Activated naive CD4-positive, alpha-beta T cell treated with anti-CD3 and anti-CD28 coated beads, Interleukin-2, amount 50 U/mL, for 72 hours (primary cell): ENCODE results near the gene GJD2. TPM values are rescaled to one million over a fixed set of nuclear protein-coding genes. Genes with fewer than 3 reads are reported as not detected.

Source experiments
- ATAC-seq, 2 donors: fragments of 150-1000 bp; cut with Tn5 transposase; 2 replicates each; pipeline ENCODE4 v1.10.0; 2021; ENCODE audit warnings: mild to moderate bottlenecking in 2 of 2, moderate library complexity in 2 of 2
- DNase-seq, 2 donors: peaks; one replicate each; pipeline ENCODE4 v3.0.0; 2021 to 2022; ENCODE audit warnings: low spot score in 2 of 2
- H3K27ac Mint-ChIP-seq, 2 donors: one replicate each; pipeline ENCODE4 v1.8.0; 2022; ENCODE audit warnings: mild to moderate bottlenecking in 2 of 2, mixed read lengths in 2 of 2
- H3K36me3 Mint-ChIP-seq, 2 donors: one replicate each; pipeline ENCODE4 v1.8.0; 2022; ENCODE audit warnings: mixed read lengths in 2 of 2
- H3K9me3 Mint-ChIP-seq, 2 donors: one replicate each; pipeline ENCODE4 v1.8.0; 2022; ENCODE audit warnings: mixed read lengths in 2 of 2
- total RNA-seq, 2 donors: library from RNA; stranded (reverse); gene quantifications; one replicate each; pipeline ENCODE4 v1.2.3, GENCODE V29; 2022

Gene GJD2
- total RNA-seq = not detected

DNA sequence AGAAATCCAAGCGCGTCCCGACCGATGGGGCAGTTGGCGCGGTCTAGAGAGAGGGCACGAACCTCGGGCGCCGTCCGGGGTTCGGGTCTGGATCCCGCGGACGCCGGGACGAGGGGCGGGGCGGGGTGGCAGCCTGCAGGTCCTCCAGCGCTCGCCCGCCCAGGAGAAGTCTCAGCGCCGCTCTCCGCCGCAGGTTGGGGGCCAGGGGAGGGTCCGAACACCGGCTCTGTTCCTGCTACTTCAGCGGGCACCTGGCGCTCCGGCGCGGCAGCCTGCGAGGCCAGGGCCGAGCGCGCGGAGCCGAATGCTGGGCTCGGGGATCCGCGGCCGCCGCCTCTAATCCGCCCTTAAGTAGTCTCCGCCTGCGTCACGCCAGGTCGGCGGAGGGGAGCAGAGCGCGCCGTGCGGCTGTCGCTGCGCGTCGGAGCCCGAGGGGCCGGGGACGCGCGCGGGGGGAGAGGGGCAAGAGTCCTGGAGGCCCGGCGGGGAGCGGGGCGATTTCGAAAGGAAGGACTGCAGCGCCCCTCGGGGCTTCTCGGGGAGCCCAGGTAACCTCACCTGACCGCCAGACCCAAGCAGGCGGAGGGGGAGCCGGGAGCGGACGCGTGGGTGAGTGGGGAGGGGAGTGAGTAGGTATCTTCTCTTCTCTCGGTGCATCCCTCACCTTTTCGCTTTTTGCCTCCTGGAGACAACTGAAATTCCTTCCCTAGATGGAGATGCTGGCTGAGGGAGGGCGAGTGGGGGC lies at the start of gene GJD2:
TSS of gene GJD2 (minus strand) at position 325 of the 745 bp plus-strand sequence. CDS start 510 bp downstream, outside the sequence.
- Mint-ChIP-seq H3K27ac (no peak within 1 kb of the TSS), H3K36me3 (peaks cover 0 to 4% of the 10 kb centered on the region in 2 donors), H3K9me3 (no peaks in the 10 kb centered on the region)
- ATAC-seq = no peak
- DNase-seq = peak in 1 of 2 donors; percentile 4

DNA sequence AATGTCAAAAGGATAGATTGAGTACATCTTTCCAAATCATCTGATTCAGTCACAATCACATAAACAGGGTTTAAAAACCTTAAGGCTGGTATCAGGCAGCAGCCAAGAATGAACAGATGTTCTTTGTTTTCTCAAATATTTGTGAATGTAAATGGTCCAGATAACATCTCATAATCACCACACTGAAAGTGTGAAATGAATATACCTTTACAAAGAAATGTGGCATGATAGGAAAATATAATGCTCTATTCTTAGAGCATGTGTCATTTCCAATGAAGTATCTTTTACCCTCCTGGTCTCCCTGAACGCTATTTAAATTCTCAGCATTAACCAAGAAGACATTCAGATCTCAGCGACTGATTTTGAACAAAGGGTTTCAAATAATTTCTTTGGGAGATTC lies 49.3 kb upstream of the GJD2 start:
- ATAC-seq = peak in 1 of 2 donors; percentile 20
- Mint-ChIP-seq H3K9me3 (peaks cover 0 to 3% of the 10 kb centered on the region in 2 donors), H3K27ac (no peak overlapping the region), H3K36me3 (no peaks in the 10 kb centered on the region)
- no peak for DNase-seq

DNA sequence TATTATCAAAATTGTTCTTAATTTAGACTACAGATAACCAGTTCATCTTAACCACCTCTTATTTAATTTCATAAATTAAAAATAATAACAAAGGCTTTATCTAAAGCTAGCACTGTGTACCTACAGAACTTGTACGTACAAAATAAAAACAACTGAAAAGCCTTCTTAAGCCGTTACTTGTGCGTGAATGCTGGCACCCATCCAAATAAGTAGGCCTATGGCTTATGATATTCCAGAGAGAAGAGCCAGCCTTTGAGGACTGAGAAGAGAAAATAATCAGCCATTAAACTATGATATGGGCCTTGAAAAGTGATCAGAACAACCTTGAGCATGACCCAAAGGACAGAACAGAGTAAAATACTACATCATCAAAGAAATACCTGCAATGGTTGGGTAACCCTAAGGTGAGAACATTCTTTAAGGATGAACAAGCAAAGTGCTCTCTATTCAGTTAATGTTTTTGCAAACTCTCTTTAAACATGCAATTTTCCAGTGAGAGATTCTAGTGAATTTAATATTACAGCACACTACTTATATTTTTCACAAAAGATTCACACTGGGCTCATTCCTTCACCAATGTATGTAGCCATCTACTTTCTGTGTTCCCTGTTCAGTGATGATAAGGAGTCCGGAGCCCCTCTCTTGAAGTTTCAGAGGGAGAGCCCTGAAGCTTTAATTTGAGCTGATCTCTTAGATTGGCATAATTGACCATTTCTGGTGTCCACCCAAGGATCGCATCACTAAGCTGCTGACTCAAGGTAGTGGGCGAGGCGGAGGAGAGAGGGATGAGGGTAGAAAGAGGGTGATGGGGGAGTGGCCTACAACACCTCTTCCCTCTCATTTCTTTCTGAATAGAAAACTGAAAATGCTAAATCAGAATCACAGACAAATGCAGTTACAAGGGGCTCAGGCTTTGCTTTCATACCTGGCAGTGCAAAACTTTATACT lies 48.3 kb upstream of the GJD2 start:
- peaks cover 0 to 3% of the 10 kb centered on the region in 2 donors for H3K9me3 Mint-ChIP-seq
- ATAC-seq (no peak), DNase-seq (no peak)
- no peak overlapping the region for H3K27ac Mint-ChIP-seq
- H3K36me3 Mint-ChIP-seq = no peaks in the 10 kb centered on the region

DNA sequence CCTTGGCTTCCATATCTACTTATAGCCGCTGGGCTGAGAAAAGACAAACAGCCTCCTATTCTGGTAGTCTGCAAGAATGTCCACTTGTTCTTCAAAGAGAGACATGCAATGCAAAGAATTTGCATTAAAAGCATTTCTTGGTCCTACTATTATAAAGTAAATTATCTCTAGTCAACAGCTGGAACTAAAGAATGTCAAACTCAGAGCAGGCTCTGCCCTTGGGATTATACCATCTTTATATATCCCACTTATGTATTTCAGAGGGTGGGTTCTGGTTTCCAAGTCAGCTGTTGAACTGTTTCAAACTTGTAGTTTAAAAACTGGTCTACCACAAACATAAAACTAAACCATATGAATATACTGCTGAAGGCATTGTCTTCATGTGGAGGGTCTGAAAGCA lies 47.6 kb upstream of the GJD2 start:
- no peak for DNase-seq
- Mint-ChIP-seq H3K9me3 (peaks cover 0 to 3% of the 10 kb centered on the region in 2 donors), H3K27ac (no peak overlapping the region), H3K36me3 (no peaks in the 10 kb centered on the region)
- ATAC-seq = no peak

DNA sequence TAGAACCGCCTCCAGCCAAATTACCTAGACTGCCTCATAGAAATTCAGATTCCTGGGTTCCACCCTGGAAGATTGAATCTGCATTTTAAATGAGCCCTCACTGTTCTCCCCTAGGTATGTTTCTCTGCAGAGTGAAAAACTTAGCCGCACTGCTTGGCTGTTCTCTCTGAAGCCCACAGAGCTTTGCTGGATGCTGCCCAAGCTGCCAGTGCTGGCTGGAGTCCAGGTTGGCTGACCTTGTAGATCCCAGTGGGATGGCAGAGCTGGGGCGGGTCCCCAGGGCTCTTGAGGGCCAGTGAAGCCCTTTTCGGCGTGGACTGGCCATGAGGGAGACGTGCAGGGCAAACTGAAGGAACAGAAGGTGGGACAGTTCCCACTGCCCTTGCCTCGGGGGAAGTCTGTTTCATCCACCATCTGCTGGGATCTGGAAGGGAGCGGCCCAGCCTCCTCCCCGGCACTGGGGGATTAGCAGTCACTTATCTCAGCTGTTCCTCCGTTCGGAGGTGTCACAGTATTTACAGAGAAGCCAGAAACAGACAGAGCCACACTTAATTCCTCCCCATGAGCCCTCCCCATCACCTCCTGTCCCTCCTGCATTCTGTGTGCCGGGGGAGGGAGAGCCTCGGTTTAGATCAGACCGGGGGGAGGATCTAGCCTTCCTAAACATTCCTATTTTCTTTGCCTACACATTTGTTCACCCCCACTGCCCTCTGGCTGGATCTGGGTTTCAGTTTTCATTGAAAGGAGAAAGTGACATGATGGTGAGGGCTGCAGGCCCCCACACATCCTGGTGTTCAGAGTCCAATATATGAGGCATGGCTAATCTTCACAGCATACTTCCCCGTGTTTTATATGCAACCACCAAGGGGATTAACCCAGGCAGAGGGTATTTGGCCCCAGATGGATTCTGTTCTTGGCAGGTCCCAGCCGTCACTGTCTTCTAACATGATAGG lies 44.6 kb upstream of the GJD2 start:
- no peak for DNase-seq
- no peak for ATAC-seq
- no peaks in the 10 kb centered on the region for H3K9me3 Mint-ChIP-seq
- peaks cover 0 to under 1% of the 10 kb centered on the region in 2 donors for H3K36me3 Mint-ChIP-seq
- no peak overlapping the region for H3K27ac Mint-ChIP-seq

DNA sequence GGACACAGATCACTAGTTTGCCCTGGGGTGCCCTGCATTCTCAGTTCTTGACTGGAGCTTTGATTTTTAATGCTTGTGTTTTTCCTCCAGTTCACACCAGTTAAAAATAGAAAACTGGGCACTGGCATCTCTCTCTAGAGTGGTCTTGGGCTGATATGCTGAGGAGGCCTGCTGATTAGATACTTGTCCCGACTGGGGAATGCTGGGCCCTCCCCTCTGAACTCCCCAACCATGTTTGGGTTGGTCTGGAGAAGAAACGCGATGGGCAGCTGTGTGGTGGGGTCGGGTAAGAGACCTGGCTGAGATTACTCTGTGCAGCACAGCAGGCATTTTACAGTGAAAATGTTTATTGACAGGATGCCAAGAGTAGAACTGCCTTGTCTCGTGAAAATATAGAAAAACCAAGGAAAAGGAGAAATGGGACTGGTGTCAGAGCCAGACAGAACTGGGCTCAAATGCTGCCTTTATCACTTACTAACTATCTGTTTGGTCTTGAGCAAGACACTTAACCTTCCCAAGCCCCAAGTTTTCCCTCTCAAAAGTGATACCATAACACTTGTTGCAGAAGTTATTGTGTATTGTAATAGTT lies 42.1 kb upstream of the GJD2 start:
- H3K9me3 Mint-ChIP-seq = no peaks in the 10 kb centered on the region
- H3K27ac Mint-ChIP-seq = no peak overlapping the region
- no peak for DNase-seq
- peaks cover 5 to 7% of the 10 kb centered on the region in 2 donors for H3K36me3 Mint-ChIP-seq
- ATAC-seq = no peak

DNA sequence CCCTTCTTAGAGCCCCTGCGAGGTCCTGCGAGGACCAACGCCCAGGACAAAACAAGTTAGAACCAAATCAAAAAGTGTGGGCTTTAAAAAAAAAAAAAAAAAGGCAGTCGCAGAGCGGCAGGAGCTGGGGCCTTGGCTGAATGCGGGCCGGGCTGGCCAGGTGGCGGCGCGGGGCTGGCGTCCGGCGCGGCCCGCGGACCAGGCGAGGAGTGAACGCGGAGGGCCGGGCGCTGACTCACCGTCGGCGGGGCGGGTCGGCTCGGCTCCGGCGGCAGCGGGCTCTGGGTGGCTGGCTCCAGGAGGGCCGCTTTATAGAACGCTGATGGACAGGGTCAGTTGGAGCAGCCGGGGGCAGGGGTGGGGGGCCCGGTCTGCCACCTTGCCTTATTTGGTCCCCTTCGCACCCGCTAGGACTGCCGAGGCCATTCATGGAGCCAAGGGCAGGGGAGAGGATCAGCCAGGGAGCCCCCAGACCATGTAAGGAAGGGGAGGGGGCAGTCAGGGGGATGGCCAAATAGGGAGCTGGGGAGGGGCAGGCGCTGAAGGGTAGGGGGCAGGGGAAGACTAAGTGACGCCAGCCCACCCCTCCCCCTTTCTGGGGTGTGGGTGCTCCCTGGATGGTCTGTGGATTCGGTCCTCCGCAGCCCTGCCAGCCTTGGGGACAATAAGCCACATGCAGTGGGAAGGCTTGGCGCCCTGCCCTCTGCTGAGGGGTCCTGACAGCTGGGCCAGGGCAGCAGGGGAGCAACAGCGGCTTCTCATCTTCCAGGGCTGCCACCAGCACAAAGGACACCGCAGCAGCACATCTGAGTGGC lies 40.7 kb upstream of the GJD2 start, which contains the start of gene ACTC1:
TSS of gene ACTC1 (minus strand) at position 283 of the 815 bp plus-strand sequence. CDS start 741 bp downstream, outside the sequence.
- Mint-ChIP-seq H3K27ac (no peak within 1 kb of the TSS), H3K36me3 (peaks cover 5 to 7% of the 10 kb centered on the region in 2 donors), H3K9me3 (no peaks in the 10 kb centered on the region)
- DNase-seq (no peak), ATAC-seq (no peak)

DNA sequence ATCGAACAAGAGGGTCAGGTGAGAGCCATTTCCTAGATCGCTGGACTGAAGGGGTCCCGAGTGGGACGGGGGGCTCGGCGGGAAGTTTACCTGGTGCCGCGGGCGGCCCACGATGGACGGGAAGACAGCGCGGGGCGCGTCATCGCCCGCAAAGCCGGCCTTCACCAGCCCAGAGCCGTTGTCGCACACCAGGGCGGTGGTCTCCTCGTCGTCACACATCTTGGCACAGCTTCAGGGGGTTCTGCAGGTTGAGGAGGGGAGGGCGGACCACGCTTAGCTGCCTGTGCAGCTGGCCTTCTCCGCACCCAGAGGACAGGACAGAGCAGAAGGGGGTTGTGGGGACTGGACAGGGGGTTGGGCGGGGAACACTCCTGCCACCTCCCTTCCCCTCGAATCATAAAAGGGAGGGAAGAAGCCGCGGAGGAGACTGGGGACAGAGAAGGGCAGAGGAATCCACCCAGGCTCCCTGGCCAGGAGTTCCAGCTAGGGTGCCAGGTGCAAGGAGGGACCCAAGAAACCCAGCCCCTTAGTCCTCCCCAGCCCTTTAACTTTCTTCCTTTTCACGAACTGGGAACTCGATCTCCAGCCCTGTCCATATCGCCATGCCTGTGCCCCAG lies 39.9 kb upstream of the GJD2 start:
- no peak for DNase-seq
- H3K9me3 Mint-ChIP-seq = no peaks in the 10 kb centered on the region

DNA sequence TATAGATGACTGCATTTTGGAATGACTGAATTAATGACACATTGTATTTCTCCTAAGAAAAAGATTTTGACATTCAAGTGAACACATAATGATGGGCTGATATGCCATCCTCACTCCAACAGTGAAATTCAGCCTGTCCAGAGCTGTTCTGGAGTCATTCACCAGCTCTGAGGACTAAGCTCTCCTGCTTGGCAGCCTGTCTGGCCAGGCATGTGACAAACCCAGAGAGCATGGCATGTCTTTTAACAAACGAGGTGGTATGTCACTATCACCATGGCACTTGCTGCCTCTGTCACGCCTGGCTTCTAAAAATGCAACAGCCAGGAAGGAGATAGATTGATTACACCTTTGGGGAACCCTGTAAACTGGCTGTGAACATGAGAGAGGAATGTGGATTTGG lies 39.1 kb upstream of the GJD2 start:
- peaks cover 5 to 7% of the 10 kb centered on the region in 2 donors for H3K36me3 Mint-ChIP-seq

More for the DNA sequence above, 39.9 kb upstream of the GJD2 start:
- Mint-ChIP-seq H3K36me3 (peaks cover 5 to 7% of the 10 kb centered on the region in 2 donors), H3K27ac (no peak overlapping the region)
- no peak for ATAC-seq

DNA sequence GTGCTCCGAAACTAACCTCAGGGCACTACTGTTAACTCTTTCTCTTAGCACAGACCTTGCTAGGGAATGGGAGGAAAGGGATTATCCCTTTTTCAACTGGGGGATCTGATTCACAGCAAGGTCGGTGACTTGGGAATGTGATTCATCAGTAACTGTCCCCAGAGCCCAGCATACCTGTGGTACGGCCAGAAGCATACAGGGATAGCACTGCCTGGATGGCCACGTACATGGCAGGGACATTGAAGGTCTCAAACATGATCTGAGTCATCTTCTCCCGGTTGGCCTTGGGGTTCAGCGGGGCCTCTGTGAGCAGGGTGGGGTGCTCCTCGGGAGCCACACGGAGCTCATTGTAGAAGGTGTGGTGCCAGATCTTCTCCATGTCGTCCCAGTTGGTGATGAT lies 38.3 kb upstream of the GJD2 start:
- Mint-ChIP-seq H3K36me3 (peaks cover 5 to 7% of the 10 kb centered on the region in 2 donors), H3K9me3 (no peaks in the 10 kb centered on the region)

More for the DNA sequence above, 39.1 kb upstream of the GJD2 start:
- no peak for ATAC-seq
- DNase-seq = no peak
- no peak overlapping the region for H3K27ac Mint-ChIP-seq
- no peaks in the 10 kb centered on the region for H3K9me3 Mint-ChIP-seq

DNA sequence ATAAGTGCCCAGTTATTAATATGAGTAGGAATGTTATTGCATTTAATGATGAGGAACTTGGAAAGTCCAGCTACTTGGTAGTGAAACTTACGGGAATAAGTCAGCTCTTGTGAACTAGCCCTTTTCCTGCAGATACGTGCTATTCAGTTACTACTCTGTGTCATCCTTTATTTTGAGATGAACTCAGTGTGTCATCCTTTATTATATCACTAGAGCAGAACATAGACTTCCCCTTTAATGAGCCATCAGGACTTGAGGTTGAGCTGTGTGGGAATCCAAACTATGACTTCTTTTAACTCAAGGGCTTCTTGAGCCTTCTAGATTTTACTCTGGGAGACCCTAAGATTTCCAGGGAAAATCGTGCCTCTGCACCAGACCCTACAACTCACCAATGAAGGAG lies 36.9 kb upstream of the GJD2 start:
- no peak for DNase-seq
- no peak overlapping the region for H3K27ac Mint-ChIP-seq
- peaks cover 5 to 7% of the 10 kb centered on the region in 2 donors for H3K36me3 Mint-ChIP-seq
- ATAC-seq = no peak
- H3K9me3 Mint-ChIP-seq = no peaks in the 10 kb centered on the region

More for the DNA sequence above, 38.3 kb upstream of the GJD2 start:
- no peak overlapping the region for H3K27ac Mint-ChIP-seq
- DNase-seq (no peak), ATAC-seq (no peak)

DNA sequence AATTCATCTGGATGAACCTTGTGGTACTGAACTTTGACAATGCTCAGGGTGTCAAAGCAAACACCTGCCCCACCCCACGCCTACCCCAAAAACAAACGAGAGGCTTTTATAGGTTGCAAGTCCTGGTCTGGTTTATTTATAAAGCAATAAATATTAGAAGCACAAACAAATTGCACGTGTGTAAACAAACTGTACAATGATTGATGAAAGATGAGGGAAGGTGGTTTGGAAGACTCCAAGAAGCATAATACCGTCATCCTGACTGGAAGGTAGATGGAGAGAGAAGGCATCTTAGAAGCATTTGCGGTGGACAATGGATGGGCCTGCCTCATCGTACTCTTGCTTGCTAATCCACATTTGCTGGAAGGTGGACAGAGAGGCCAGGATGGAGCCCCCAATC lies 35.3 kb upstream of the GJD2 start:
- Mint-ChIP-seq H3K9me3 (no peaks in the 10 kb centered on the region), H3K27ac (no peak overlapping the region), H3K36me3 (peaks cover 5 to 7% of the 10 kb centered on the region in 2 donors)
- no peak for DNase-seq
- no peak for ATAC-seq

DNA sequence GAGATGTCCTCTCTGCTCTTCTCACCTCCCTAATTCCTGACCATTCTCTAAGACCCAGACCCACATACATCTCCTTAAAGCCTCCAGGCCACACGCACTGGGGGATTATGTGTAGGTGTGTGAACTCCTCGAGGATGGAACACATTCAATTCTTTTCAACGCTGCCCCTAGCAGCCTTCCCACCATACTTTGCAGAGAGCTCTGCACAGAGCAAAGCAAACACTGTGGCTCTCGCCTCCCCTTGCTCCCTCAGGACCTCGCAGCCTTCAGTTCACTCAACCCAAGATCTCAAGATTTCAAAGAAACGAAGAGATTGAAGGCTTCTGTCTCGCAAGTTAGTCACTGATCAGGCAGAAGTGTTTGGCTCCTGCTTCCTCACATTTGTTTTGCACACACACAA lies 34.5 kb upstream of the GJD2 start:
- DNase-seq (no peak), ATAC-seq (no peak)
- peaks cover 5 to 6% of the 10 kb centered on the region in 2 donors for H3K36me3 Mint-ChIP-seq
- H3K9me3 Mint-ChIP-seq = no peaks in the 10 kb centered on the region
- no peak overlapping the region for H3K27ac Mint-ChIP-seq

DNA sequence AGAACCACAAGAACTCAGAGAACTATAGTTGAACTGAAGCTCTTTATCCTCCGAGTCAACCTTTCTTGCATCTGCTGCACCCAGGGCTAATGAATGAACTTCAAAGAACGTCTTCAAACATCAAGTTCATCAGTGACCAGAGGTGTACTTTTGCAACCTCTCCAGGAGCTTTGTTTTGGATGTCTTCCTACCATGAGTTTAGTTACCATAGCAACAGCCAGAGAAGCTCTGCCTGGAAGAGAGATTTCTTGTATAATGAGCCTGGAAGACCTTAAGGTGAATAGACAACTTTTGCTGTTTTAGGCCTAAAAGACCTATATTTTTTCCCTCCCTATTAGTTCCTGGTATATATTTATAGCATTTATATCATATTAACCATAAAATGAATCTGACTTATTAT lies 31.4 kb upstream of the GJD2 start:
- no peak overlapping the region for H3K27ac Mint-ChIP-seq
- H3K36me3 Mint-ChIP-seq = no peaks in the 10 kb centered on the region
- H3K9me3 Mint-ChIP-seq = no peaks in the 10 kb centered on the region
- ATAC-seq (no peak), DNase-seq (no peak)

DNA sequence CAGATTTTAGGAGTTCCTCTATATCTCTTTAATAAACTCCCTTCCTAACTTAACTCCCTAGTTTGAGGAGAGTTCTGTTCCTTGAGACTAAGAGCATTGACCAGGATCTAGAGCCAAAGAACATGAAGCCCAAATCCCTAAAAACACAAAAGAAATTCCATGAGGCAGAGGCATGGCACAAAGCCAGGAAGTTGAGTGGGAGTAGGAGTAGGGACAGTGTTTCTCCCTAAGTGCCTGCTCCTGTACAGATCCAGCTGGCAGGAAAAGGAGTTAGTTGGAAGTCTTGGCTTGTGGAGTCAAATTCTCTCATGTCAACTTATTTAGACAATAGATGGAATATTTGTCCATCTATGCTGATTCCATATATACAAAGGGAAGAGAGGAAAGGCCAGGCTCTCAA lies 29.2 kb upstream of the GJD2 start:
- no peak for ATAC-seq
- no peaks in the 10 kb centered on the region for H3K9me3 Mint-ChIP-seq

More for the DNA sequence above, 29.2 kb upstream of the GJD2 start:
- Mint-ChIP-seq H3K27ac (no peak overlapping the region), H3K36me3 (no peaks in the 10 kb centered on the region)
- no peak for DNase-seq
